Head of caudate nucleus (tissue), 42 donors: ENCODE measurements around the gene ADGRE1.

ENCODE experiments used
- DNase-seq, 42 donors: peaks; one replicate each; pipeline versions ENCODE4 v3.0.0 to v3.0.0-alpha.2; 2020 to 2021; ENCODE audit warnings: mixed read lengths in 7 of 42
- intact Hi-C: fragments of 100-400 bp; cut with DNase I; formaldehyde crosslinking; loops from one replicate; pipeline ENCODE4 v1.15.0; 2022

Gene ADGRE1

DNA sequence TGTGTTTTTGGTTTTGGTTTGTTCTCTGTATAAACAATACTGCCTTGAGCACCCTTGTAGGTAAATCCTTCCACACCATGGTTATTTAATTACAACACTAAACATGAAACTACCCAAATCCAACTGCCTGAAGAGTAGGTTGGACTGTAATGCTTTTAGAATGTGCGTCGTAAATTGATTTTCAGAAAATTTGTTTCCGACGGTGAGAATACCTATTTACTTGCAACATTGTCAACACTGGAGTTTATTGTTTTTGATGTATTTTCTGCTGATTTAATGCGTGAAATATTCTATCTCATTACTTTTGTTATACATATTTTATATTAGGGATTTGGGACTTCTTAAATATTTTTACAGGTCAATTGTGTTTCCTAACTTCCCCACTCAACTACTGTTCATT is 48.2 kb downstream of the ADGRE1 start:
- DNase-seq, result no peak
- intact Hi-C loops, result no loop called here

DNA sequence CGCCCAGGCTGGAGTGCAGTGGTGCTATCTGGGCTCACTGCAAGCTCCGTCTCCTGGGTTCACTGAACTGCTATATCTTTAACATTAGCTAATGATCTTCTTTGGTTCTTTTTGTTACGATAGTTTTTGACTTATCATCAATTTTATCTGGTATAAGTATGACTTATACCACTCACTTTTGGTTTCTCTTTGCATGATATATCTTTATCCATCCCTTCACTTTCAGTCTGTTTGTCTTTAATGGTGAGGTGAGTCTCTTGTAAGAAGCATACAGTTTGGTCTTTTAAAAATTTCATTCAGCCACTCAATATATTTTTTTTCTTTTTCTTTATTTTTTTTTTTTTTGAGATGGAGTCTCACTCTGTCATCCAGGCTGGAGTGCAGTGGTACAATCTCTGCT is 58.4 kb downstream of the ADGRE1 start:
- no peak for DNase-seq
- intact Hi-C loops, result no loop called here

DNA sequence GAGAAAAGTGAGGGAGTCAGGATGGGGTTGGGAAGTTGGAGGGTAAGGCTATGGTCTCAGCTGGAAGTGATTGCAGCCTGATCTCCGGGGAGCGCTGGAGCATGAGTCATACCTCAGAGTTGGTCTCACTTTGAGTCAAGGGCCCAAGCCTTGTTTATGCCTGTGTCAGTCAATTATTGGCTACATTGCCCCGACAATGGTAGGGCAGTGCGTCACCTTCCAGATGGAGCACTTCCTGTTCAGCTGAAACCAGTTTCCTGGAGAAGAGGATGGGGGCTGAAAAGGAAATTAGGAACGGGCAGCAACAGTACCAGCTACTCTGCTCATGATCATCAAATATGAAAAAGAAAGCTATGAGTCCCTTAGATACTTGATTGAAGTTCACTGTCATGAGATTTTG is 60.4 kb downstream of the ADGRE1 start:
- intact Hi-C loops, result no loop called here
- DNase-seq, result no peak

DNA sequence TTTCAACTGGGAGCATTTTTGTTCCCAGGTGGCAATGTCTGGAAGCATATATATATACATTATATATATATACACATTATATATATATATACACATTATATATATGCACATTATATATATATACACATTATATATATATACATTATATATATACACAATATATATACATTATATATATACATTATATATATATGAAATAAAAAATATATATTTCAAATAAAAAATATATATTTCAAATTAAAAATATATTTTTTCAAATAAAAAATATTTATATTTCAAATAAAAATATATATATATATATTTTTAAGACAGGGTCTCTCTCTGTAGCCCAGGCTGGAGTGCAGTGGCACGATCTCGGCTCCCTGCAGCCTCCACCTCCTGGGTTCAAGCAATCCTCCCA is 61.5 kb downstream of the ADGRE1 start:
- intact Hi-C loops, result no loop called here

DNA sequence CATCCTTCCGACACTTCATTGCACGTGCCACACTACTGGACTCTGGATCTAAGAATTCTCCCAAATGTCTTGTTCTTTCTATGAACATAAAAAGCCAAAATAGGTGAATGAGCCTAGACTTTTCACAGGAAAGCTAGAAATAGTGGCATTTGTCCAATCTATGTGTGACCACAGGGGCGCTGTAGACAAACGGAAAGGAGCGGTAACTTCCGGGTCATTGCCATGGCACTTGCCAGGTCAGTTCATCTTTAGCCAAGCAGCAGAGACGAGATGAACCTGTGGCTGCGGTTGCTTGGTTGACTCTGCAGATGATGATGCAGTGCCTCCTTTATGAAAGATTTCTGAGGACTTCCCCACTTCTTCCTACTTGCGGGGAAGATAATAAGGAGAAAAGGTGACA is 65.6 kb downstream of the ADGRE1 start:
- intact Hi-C loops, result no loop called here
- DNase-seq, result no peak

More for the DNA sequence above, 61.5 kb downstream of the ADGRE1 start:
- no peak for DNase-seq

DNA sequence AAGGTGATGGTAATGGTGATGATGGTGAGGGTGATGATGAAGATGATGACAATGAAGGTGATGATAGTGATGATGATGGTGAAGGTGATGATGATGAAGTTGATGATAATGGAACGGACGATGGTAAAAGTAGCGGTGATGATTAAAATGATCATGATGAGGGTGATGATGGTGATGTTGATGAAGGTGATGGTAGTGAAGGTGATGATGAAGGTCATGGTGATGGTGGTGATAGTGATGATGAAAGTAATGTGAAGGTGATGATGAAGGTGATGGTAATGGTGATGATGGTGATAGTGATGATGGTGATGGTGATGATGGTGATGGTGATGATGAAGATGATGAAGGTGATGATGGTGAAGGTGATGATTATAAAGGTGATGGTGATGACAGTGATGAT is 67.7 kb downstream of the ADGRE1 start:
- no peak for DNase-seq

DNA sequence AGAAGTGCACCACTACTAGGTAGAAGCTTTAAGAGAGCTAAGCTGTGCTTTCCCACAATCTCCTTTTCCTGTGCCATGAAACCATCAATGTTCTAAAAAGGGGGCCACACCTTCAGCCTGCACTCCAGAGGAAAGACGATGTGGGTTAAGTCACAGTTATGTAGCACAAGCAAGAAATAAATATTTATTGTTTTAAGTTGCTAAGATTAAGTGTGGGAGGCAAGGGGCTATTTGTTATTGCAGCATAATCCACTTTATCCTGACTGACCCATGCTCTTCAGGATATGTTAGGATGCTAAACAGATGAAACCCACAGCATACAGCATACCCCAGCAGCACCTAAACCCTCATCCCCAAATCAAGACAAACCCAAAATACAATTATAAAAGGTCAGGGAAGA is 69.2 kb downstream of the ADGRE1 start:
- intact Hi-C loops, result no loop called here

More for the DNA sequence above, 67.7 kb downstream of the ADGRE1 start:
- intact Hi-C loops, result no loop called here

DNA sequence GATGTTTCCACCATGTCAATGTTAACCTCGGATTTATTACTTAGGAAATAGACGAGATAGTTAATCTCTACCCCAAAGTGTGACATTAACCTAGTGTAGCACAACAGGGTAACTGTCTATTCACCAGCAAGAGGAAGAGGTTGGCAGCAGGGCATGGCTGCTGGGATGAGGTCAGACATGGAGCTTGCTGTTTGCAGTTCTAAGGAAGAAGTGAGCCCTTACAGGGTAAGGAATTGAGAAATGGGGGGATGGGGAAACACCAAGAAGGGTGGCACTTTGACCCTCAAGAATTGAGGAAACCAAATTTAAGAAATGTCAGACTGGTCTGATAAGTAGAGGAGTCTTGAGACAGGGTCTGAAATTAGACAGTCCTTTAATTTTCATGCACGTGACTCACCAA is 71.4 kb downstream of the ADGRE1 start:
- DNase-seq, result no peak
- intact Hi-C loops, result no loop called here

More for the DNA sequence above, 69.2 kb downstream of the ADGRE1 start:
- DNase-seq, result no peak

DNA sequence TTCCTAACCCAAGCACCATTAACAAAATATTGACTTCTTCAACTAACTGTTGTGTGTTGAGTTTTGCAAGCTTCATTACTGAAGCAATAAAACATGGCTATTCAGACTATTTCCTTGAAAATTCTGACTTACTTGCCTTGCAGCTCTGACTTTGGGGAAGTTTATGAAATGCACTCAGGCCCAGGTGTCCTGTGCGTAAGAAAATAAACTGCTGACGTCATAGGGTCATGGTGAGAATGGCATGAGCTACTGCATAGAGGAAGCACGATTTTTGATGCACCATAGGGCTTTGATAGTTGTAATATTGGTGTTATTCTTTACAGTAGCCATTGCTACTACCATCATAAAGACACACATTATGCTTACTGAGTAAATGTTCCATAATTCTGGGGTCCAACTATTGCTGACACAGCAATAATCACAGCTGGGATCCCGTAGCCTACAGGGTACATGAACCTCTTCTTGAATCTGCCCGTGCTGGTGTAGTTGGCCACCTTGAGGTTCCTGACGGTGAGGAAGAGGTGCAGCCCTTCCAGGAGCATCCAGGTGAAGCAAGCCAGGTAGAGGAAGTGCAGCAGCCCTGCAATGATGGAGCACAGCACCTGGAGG is 76.0 kb downstream of the ADGRE1 start:
- DNase-seq, result no peak
- intact Hi-C loops, result no loop called here

DNA sequence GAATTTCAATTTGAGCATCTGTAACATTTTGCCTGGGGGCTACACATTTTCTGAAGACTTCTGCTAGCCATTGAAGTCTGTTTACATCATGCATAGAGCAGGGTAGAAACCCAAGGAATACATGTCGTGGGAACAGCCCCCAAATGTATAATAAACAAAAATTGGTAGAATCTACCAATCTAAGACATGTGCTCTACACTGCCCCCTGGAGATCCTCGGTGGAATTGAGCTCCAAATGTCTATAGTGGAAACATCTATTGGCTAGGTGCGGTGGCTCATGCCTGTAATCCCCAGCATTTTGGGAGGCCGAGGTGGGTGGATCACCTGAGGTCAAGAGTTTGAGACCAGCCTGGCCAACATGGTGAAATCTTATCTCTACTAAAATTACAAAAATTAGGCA is 76.6 kb downstream of the ADGRE1 start:
- intact Hi-C loops, result no loop called here
- peak in 1 of 42 donors; percentile 43 for DNase-seq

DNA sequence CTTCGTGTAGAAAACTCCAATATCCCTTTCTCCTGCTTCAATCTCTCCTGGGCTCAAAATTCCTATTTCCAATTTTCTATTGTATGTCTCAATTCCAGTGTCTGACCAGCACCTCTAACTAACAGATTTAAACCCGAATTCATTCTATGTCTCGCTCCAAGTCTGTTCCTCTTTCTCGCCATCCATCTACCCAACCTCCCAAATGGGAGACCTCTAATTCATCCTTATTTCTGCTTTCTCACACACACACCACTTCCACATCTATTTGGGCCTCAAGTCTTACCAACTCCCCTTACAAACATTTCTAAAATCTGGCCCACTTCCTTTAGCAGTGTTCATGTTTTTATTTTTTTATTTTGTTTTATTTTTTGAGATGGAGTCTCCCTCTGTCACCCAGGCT is 80.6 kb downstream of the ADGRE1 start:
- no peak for DNase-seq
- intact Hi-C loops, result no loop called here

DNA sequence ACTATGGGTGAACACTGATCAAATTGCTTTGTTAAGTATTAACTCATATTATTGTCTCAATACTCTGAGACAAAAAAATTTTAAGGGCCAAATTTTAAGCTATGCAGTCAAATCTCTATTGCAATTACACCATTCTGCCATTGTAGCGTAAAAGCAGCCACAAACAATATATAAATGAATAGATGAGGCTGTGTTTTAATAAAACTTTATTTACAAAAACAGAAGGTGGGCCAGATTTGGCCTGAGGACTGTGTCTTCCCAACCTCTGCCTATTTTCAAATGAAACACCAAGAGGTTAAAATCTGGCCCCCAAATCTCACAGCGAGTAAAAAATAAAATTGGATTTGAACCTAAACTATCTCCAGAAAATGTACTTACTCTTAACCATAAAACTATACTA is 82.1 kb downstream of the ADGRE1 start:
- no peak for DNase-seq
- intact Hi-C loops, result no loop called here

DNA sequence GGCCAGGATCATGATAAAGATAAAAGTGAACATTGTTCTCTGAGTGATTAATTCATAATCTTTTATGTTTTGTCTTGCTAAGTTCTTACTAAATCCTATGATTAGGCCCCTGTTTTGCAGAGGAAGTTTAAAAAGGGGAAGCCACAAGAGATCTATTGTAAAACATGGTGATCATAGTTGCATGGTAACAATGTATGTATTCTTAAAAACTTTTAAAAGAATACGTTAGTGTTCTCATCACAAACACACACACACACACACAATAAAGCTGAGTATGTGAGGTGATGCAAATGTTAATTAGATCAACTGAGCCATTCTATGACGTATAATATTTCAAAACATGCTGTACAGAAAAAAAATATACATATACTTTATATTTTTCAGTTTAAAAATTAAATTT is 82.6 kb downstream of the ADGRE1 start:
- no peak for DNase-seq
- intact Hi-C loops, result no loop called here

DNA sequence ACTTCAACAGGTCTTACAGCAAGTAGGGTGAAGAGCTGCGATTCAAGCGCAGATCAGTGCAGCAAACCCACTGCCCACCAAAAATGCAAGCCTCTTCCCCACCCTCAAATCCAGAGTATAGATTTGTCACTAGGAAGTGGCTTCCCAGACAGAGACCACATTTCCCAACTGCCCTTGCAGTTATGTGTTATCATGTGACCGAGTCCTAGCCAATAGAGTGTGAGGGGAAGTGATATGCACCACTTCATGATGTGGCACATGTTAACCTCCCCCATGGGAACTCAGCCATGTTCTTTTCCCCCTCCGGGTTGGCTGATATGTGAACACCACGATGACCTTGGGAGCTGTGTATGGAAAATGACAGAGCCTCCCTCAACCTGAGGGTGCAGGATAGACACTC is 83.1 kb downstream of the ADGRE1 start:
- peak in 1 of 42 donors; percentile 7 for DNase-seq
- intact Hi-C loops, result no loop called here

DNA sequence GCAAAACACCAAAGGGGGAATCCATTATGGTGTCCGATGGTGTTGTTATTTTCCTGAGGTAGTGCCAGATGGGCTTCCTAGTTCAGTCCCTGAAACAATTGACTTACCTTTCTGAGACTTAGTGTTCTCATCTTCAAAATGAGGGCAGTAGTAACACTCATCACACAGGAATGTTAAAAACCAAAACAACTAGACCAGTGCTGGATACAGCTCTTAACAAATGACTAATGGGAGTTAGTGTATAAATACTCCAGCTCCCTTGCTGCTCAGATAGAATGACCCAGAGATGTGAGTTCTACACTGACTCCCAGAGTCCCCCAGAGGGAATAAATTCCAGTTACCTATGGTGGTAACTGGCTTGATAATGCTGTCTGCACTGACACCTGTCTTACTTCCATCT is 84.0 kb downstream of the ADGRE1 start:
- intact Hi-C loops, result no loop called here
- DNase-seq, result no peak

DNA sequence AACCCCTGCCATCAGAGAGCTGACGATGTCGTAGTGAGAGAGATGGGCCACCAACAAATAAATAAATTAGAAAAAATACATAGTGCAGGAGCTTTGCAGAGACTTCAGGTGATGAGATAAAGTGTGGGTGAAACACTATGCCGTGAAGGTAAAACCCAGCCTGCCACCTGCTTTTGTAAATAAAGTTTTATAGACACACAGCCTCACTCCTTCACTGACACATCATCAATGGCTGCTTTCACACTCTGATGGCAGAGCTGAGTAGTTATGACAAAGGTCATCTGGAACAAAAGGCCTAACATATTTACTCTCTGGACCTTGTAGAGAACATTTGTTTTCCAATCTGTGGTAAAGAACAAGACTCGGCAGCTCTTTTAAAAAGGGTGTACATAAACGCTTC is 88.8 kb downstream of the ADGRE1 start:
- no peak for DNase-seq

DNA sequence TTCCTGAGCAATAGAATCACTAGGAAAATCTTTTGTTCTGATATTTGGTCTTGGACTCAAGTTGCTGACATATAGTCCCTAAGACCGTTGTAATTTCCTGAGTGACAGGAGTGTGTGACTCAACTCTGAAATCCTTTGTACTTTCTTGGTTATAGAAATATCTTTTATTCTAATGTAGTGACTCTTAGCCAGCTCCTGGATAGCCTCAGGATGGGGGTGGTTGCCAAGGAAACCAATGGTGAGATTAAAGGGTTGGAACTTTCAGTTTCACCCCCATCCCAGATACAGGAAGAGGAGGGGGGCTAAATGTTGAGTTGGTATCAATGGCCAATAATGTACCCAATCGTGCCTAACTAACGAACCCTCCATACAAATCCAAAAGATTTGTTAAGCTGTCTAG is 92.0 kb downstream of the ADGRE1 start:
- DNase-seq, result no peak
- intact Hi-C loops, result no loop called here

More for the DNA sequence above, 88.8 kb downstream of the ADGRE1 start:
- intact Hi-C loops, result no loop called here

DNA sequence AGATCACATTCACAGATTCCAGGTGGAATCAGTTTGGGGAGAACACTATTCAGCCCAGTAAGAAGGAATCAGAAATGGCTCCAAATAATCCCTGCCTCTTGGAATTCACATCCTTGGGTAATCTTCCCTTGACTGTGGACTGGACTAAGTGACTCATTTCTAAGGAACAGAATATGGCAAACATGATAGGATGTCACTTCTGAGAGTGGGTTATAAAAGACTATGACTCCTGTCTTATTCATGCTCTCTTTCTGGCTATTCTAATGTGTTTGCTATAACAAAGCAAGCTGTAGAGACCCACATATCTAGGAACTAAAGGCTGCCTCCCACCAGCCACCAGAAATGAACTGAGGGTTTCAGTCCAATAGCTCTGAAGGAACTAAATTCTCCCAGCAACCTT is 96.1 kb downstream of the ADGRE1 start:
- intact Hi-C loops, result no loop called here
- no peak for DNase-seq

DNA sequence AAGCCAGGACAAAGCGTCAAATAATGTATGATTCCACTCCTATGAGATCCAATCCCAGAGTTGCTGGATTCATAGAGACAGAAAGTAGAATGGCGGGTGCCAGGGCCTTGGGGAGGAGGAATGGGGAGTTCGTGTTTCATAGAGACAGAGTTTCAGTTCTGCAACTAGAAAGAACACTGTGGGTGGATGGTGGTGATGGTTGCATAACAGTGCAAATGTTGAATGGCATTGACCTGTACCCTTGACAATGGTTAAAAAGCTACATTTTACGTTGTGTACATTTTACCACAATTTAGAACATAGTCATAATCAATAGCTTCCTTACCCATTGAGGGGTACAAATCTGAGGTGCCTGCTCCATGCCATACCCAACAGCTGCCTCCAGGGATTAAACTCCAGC is 100.5 kb downstream of the ADGRE1 start:
- intact Hi-C loops, result no loop called here

DNA sequence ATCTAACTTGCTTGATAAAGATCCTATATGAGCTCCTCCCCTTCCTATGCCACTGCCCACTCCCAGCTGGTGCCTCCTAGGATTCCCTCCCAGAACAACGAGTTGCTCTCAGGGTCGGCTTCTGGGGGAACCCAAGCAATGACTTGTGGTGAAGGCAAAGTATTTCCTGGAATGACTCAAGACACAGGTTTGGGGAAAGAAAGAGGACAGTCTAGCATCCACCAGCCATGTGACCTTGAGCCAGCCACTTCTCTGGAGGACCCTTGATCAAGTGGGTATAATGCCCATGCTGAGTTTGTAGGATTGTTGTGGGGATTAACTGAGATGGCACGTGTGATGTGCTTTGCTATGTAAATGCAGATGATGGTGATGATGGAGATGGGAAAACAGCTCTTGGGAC is 100.9 kb downstream of the ADGRE1 start:
- intact Hi-C loops, result no loop called here

More for the DNA sequence above, 100.5 kb downstream of the ADGRE1 start:
- DNase-seq, result peak in 5 of 42 donors; percentile 2 to 17 (median 5)

More for the DNA sequence above, 100.9 kb downstream of the ADGRE1 start:
- DNase-seq, result no peak
